IPS-NIHi7 (cell line): Measurements from ENCODE around the gene ERP29.
"Not testable (repeated sequence)": the region's sequence is repeated elsewhere in the genome, so short reads cannot be mapped to it uniquely, and the experiment has no call there.

ENCODE experiments used
- DNase-seq: peaks from one replicate; pipeline ENCODE4 v3.0.0; 2012; ENCODE audit warnings: mixed read lengths; ENCODE audit errors: extremely low spot score

Gene ERP29

DNA sequence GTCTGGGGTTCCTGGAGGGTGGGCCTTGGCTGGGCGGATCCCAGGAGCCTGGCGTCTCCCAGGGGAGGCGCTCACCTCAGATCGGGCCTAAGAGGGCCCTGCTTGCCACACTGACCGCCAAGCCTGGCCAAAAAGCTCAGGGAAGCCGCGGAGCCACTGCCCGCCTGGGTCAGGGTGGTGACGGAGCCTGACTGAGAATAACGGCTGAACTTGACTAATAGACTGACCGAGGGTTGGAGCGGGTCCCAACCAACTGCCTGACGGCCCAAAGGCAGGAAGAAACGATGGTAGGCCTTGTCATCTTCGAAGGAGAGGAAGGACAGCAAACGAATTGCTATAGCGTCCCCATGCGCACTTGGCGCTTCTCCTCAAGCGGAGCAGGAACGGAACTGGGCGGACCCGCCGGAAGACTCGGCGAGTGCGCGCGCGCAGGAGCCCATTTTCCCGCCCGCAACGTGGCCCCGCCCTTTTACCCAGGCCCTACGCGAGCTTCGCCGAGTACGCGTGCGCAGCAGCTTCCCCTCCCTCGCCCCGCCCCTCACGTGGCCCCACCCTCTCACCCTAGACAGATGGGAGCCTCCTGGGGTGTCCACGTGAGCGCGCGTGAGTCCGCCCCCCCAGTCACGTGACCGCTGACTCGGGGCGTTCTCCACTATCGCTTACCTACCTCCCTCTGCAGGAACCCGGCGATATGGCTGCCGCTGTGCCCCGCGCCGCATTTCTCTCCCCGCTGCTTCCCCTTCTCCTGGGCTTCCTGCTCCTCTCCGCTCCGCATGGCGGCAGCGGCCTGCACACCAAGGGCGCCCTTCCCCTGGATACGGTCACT lies at the start of gene ERP29, which contains the start of gene TMEM116:
ERP29 (plus strand) TSS at position 652 of the 826 bp plus-strand sequence; CDS start at position 692, 40 bp downstream.
TMEM116 (minus strand) TSS at position 391 of the 826 bp plus-strand sequence. CDS start 7,895 bp downstream, outside the sequence.
- peak; percentile 99 for DNase-seq

DNA sequence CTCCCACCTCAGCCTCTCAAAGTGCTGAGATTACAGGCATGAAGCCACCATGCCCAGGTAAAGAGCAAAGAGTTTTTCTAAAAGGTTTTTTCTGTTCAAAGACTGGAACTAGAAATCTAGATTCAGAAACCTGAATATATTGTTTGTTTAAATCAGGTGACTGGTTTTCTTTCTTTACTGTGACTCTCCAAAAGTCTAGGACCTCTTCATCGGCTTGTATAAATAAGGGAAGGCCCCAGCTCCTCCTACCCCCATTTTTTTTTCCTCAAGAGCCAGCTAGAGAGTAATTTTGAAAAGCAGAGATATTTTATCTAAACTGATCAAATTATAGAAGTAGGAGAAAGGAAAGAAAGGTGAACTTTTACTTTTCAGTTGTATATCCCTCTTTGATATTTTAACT lies 48.3 kb upstream of the ERP29 start:
- no peak for DNase-seq

DNA sequence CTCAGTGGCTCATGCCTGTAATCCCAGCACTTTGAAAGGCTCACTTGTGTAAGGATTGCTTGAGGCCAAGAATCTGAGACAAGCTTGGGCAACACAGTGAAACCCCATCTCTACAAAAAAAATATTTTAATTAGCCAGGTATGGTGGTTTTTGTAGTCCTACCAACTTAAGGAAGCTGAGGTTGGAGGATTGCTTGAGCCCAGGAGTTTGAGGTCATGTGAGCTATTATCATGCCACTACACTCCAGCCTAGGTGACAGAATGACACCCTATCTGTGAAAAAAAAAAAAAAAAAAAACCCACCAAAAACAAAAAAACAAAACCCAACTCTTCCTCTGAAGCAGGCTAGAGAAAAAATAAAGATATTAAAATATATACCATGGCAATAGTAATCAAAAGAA lies 41.4 kb upstream of the ERP29 start:
- DNase-seq = no peak

GRCh38 chr12:111975161-111975931 lies 37.9 kb upstream of the ERP29 start:
- no peak for DNase-seq

GRCh38 chr12:111976291-111976690 lies 36.9 kb upstream of the ERP29 start:
- no peak for DNase-seq

DNA sequence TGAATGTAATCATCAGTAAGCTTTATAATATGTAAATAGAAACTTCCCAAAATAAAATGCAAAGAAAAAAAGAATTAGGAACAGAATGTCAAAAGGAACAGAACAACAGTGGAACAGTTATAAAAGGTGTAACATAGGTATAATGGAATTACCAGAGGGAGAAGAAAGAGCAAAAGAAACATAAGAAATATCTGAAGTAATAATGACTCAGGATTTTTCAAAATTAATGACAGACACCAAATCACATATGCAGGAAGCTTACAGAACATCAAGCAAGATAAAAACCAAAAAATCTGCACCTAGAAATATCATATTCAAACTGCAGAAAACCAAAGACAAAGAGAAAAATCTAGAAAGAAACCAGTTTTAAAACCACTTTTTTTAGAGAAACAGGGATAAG lies 36.4 kb upstream of the ERP29 start:
- no peak for DNase-seq

GRCh38 chr12:111978545-111978944 lies 34.7 kb upstream of the ERP29 start:
- DNase-seq = no peak

DNA sequence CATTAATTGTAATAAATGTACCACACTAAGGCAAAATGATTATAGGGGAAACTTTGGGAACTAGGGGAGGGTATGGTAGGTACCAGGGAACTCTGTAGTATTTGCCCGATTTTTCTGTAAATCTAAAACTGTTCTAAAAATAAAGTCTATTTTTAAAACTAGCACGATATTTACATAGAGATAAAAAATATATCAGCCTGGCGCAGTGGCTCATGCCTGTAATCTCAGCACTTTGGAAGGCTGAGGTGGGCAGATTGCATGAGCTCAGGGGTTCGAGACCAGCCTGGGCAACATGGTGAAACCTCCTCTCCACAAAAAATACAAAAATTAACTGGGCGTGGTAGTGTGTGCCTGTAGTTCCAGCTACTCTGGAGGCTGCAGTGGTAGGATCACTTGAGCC lies 32.6 kb upstream of the ERP29 start:
- DNase-seq = no peak

DNA sequence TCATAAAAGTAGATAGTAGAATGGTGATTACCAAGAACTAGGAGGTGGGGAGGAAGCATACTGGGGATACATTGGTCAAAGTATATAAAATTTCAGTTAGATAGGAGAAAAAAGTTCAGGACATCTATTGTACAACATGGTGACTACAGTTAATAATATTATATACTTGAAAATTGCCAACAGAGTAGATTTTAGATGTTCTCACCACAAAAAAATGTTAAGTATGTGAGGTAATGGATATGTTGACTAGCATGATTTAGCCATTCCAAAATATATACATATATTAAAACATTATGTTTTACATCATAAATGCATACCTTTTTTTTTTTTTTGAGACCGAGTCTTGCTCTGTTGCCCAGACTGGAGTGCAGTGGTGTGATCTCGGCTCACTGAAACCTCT lies 31.2 kb upstream of the ERP29 start:
- no peak for DNase-seq

DNA sequence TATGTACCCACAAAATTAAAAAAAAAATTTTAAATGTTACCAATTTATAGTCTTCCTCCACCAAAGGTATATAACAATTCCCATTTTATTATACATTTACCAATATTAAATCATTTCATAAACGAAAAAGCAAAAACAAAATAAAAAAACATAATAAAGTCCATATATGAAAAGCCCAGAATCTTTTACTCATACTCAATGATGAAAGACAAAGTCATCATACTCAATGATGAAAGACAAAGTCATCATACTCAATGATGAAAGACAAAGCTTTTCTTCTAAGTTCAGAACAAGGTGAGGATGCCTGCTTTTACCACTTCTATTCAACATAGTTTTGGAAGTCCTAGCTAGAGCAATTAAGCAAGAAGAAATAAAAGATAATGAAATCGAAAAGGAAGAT lies 28.4 kb upstream of the ERP29 start:
- DNase-seq = no peak

GRCh38 chr12:111991535-111991934 lies 21.7 kb upstream of the ERP29 start:
- no peak for DNase-seq

DNA sequence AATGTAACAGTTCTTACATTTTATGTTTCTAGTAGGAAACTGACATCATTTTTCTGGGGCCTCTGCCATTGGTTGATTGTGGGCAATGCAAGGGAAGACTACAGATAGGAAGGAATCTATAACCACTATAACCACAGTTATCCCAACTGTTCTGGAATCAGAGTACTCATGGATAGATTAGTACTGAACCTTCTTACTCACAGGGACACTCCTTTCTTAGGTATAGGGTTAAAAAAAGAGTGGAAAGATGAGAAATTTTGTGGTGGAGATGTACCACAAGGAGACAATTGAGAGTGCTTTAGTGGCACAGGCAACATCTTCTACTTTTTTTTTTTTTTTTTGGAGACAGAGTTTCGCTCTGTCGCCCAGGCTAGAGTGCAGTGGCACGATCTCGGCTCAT lies 21.3 kb upstream of the ERP29 start:
- DNase-seq = no peak

DNA sequence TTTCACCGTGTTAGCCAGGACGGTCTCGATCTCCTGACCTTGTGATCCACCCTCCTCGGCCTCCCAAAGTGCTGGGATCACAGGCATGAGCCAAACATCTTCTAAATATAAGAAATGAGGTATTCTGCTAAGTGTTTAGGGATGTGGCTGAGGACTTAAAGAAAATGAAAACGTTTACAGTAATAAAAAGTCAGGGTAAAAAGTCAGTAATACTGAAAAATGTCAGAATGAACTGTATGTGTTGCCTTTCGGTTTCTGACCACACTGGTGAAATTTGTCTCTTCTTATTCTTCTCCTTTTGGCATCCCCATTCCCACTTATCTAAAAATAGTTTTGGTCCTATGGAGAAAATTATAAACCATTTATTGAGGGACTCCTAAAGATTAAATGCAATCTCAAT lies 20.8 kb upstream of the ERP29 start:
- no peak for DNase-seq

- DNase-seq = no peak
Observed at GRCh38 chr12:111993292-111994150, 19.7 kb upstream of the ERP29 start.

GRCh38 chr12:111994211-111995111 lies 18.8 kb upstream of the ERP29 start:
- not testable (repeated sequence) for DNase-seq

DNA sequence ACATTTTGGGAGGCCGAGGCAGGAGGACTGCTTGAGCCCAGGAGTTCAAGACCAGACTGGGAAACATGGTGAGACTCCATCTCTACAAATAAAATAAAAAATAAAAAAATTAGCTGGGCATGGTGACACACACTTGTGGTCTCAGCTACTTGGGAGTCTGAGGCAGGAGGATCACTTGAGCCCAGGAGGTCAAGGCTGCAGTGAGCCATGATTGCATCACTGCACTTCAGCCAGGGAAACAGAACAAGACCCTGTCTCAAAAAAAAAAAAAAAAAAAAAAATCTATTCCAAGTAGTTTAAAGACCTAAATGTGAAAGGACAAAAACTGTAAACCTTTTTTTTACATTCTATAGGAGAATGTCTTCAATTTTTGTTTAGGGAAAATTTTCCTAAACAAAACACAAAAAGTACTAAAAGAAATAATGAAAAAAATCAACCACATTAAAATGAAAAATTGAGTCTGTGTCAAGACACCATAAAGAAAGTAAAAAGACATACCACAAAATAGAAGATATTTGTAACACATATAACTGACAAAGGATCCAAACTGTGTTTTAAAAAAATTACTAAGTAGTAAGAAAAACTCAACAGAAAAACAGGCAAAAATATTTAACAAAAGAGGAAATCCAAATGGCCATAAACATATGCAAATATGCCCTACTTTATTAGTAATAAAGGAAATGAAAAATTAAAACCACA lies 17.3 kb upstream of the ERP29 start:
- DNase-seq = no peak

- no peak for DNase-seq
Observed at GRCh38 chr12:111997300-111997699, 15.9 kb upstream of the ERP29 start.

GRCh38 chr12:111998015-111998414 lies 15.2 kb upstream of the ERP29 start:
- no peak for DNase-seq

GRCh38 chr12:111999129-111999528 lies 14.1 kb upstream of the ERP29 start:
- DNase-seq = not testable (repeated sequence)

GRCh38 chr12:112000820-112001219 lies 12.4 kb upstream of the ERP29 start:
- DNase-seq = no peak
